Bronchial epithelial cell (primary cell): ENCODE results near the gene POC1A. TPM values are rescaled to one million over a fixed set of nuclear protein-coding genes. Genes with fewer than 3 reads are reported as not detected.
A peak's percentile ranks its signal among the peaks of the same experiment; 100 is the strongest.
"Not testable (repeated sequence)": the region's sequence is repeated elsewhere in the genome, so short reads cannot be mapped to it uniquely, and the experiment has no call there.

Source experiments
- DNase-seq: peaks from one replicate; pipeline ENCODE4 v3.0.0-alpha.2; 2010; ENCODE audit warnings: low read depth
- FAIRE-seq: peaks from 2 replicates; lab custom pipeline; 2011; peaks lifted over from hg19 to GRCh38; lab: Jason Lieb, UNC
- H3K27me3 ChIP-seq: 2 replicates; pipeline ENCODE4 v1.5.1; 2011; ENCODE audit warnings: low read length; ENCODE audit not compliant: control insufficient read depth, insufficient read depth
- H3K36me3 ChIP-seq: 2 replicates; pipeline ENCODE4 v1.5.1; 2011; ENCODE audit warnings: low read length; ENCODE audit not compliant: control insufficient read depth, insufficient read depth
- H3K4me3 ChIP-seq: 2 replicates; pipeline ENCODE4 v1.5.1; 2011; ENCODE audit warnings: mild to moderate bottlenecking, low read depth, low read length, control low read depth
- CTCF ChIP-seq: IDR thresholded peaks from 2 replicates; pipeline ENCODE4 v1.5.1; 2011; ENCODE audit warnings: mild to moderate bottlenecking, moderate library complexity, low read length, control low read depth, inconsistent platforms; ENCODE audit not compliant: insufficient read depth, severe bottlenecking
- total RNA-seq: library from RNA; depleted of rRNA; stranded (reverse); fragments of >200 nt; gene quantifications from 2 replicates; pipeline ENCODE4 v1.2.1, GENCODE V29; 2014

Gene POC1A
- total RNA-seq, 1 donor from 2014 or later = 1.8 TPM

GRCh38 chr3:52182691-52183090, 28.5 kb upstream of the POC1A start:
- H3K4me3 ChIP-seq = no peak overlapping the region
- DNase-seq (no peak), FAIRE-seq (no peak)

GRCh38 chr3:52182196-52182595, 28.0 kb upstream of the POC1A start:
- no peak for TF ChIP-seq CTCF
- Histone ChIP-seq H3K36me3 (no peaks in the 10 kb centered on the region), H3K4me3 (no peak overlapping the region), H3K27me3 (peaks cover 8% of the 10 kb centered on the region)
- DNase-seq = no peak
- FAIRE-seq = no peak

More at GRCh38 chr3:52182691-52183090, 28.5 kb upstream of the POC1A start:
- Histone ChIP-seq H3K27me3 (peaks cover 8% of the 10 kb centered on the region), H3K36me3 (no peaks in the 10 kb centered on the region)
- TF ChIP-seq CTCF = no peak

GRCh38 chr3:52181543-52181942, 27.3 kb upstream of the POC1A start:
- FAIRE-seq (no peak), DNase-seq (peak; percentile 70)
- Histone ChIP-seq H3K4me3 (no peak overlapping the region), H3K27me3 (peaks cover 8% of the 10 kb centered on the region), H3K36me3 (no peaks in the 10 kb centered on the region)
- TF ChIP-seq CTCF = no peak

- no peak for DNase-seq
- Histone ChIP-seq H3K4me3 (no peak overlapping the region), H3K27me3 (peaks cover 8% of the 10 kb centered on the region), H3K36me3 (no peaks in the 10 kb centered on the region)
- no peak for TF ChIP-seq CTCF
- no peak for FAIRE-seq
Observed at GRCh38 chr3:52178537-52178936, 24.3 kb upstream of the POC1A start.

GRCh38 chr3:52178126-52178525, 23.9 kb upstream of the POC1A start:
- DNase-seq, H3K4me3 ChIP-seq, FAIRE-seq, H3K27me3 ChIP-seq, H3K36me3 ChIP-seq: not testable (repeated sequence)

GRCh38 chr3:52177701-52178042, 23.4 kb upstream of the POC1A start:
- H3K36me3 ChIP-seq = no peaks in the 10 kb centered on the region
- H3K4me3 ChIP-seq = no peak overlapping the region
- FAIRE-seq (no peak), DNase-seq (no peak)
- H3K27me3 ChIP-seq = peaks cover 8% of the 10 kb centered on the region
- TF ChIP-seq CTCF = no peak
